ENCODE measurements around the gene FBXO36.

Gene FBXO36

GRCh38 chr2:229921101-229921891 is 1.0 kb upstream of the FBXO36 start:
- no peak for TF ChIP-seq PPARA (CRISPR knock-in tag; IDR thresholded peaks at IDR 0.05; ENCODE audit: borderline replicate concordance)
- no peak for TF ChIP-seq ZFP3 (CRISPR knock-in tag; IDR thresholded peaks at IDR 0.05)
- TF ChIP-seq RARB (CRISPR knock-in tag; IDR thresholded peaks at IDR 0.05) = no peak
- TF ChIP-seq, protein P1, sequence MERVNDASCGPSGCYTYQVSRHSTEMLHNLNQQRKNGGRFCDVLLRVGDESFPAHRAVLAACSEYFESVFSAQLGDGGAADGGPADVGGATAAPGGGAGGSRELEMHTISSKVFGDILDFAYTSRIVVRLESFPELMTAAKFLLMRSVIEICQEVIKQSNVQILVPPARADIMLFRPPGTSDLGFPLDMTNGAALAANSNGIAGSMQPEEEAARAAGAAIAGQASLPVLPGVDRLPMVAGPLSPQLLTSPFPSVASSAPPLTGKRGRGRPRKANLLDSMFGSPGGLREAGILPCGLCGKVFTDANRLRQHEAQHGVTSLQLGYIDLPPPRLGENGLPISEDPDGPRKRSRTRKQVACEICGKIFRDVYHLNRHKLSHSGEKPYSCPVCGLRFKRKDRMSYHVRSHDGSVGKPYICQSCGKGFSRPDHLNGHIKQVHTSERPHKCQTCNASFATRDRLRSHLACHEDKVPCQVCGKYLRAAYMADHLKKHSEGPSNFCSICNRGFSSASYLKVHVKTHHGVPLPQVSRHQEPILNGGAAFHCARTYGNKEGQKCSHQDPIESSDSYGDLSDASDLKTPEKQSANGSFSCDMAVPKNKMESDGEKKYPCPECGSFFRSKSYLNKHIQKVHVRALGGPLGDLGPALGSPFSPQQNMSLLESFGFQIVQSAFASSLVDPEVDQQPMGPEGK (CRISPR knock-in tag; IDR thresholded peaks at IDR 0.05; ENCODE audit: borderline replicate concordance) = no peak
- TF ChIP-seq ESRRG (CRISPR knock-in tag; IDR thresholded peaks at IDR 0.05) = no peak
- TF ChIP-seq ARNTL (CRISPR knock-in tag; IDR thresholded peaks at IDR 0.05; ENCODE audit: borderline replicate concordance, low read depth) = no peak
- no peak for TF ChIP-seq CREB5 (CRISPR knock-in tag; IDR thresholded peaks at IDR 0.05; ENCODE audit: low read depth)
- no peak for TF ChIP-seq GLIS3 (CRISPR knock-in tag; IDR thresholded peaks at IDR 0.05)
- no peak for TF ChIP-seq SNAI2 (CRISPR knock-in tag; IDR thresholded peaks at IDR 0.05)
- TF ChIP-seq ZC3H10 (CRISPR knock-in tag; IDR thresholded peaks at IDR 0.05) = no peak
- TF ChIP-seq, protein P2, sequence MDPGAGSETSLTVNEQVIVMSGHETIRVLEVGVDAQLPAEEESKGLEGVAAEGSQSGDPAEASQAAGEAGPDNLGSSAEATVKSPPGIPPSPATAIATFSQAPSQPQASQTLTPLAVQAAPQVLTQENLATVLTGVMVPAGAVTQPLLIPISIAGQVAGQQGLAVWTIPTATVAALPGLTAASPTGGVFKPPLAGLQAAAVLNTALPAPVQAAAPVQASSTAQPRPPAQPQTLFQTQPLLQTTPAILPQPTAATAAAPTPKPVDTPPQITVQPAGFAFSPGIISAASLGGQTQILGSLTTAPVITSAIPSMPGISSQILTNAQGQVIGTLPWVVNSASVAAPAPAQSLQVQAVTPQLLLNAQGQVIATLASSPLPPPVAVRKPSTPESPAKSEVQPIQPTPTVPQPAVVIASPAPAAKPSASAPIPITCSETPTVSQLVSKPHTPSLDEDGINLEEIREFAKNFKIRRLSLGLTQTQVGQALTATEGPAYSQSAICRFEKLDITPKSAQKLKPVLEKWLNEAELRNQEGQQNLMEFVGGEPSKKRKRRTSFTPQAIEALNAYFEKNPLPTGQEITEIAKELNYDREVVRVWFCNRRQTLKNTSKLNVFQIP (CRISPR knock-in tag; IDR thresholded peaks at IDR 0.05; ENCODE audit: borderline replicate concordance, low read depth) = no peak
- no peak for TF ChIP-seq ZNF8 (CRISPR knock-in tag; IDR thresholded peaks at IDR 0.05)
- no peak for TF ChIP-seq TOX (CRISPR knock-in tag; IDR thresholded peaks at IDR 0.05; ENCODE audit: borderline replicate concordance)
- no peak for TF ChIP-seq OSR1 (CRISPR knock-in tag; IDR thresholded peaks at IDR 0.05)
- no peak for TF ChIP-seq ZFP30 (CRISPR knock-in tag; IDR thresholded peaks at IDR 0.05)
- no peak for TF ChIP-seq BACH2 (CRISPR knock-in tag; IDR thresholded peaks at IDR 0.05; ENCODE audit: borderline replicate concordance)
- TF ChIP-seq TCF4 (CRISPR knock-in tag; IDR thresholded peaks at IDR 0.05; ENCODE audit: borderline replicate concordance) = no peak
- no peak for TF ChIP-seq CSRNP3 (CRISPR knock-in tag; IDR thresholded peaks at IDR 0.05)
- peak; percentile 49 for ATAC-seq

- peak; percentile 88 for ATAC-seq
- TF ChIP-seq TCF4 (CRISPR knock-in tag; IDR thresholded peaks at IDR 0.05; ENCODE audit: borderline replicate concordance) (peak; percentile 21; the same call in 1 of the 2 replicates), ARNTL (CRISPR knock-in tag; IDR thresholded peaks at IDR 0.05; ENCODE audit: borderline replicate concordance, low read depth) (no peak), ZFP3 (CRISPR knock-in tag; IDR thresholded peaks at IDR 0.05) (peak; percentile 23; the same call in 1 of the 2 replicates), ZFP30 (CRISPR knock-in tag; IDR thresholded peaks at IDR 0.05) (no peak), BACH2 (CRISPR knock-in tag; IDR thresholded peaks at IDR 0.05; ENCODE audit: borderline replicate concordance) (no peak), SNAI2 (CRISPR knock-in tag; IDR thresholded peaks at IDR 0.05) (no peak), PPARA (CRISPR knock-in tag; IDR thresholded peaks at IDR 0.05; ENCODE audit: borderline replicate concordance) (no peak), CSRNP3 (CRISPR knock-in tag; IDR thresholded peaks at IDR 0.05) (no peak), CREB5 (CRISPR knock-in tag; IDR thresholded peaks at IDR 0.05; ENCODE audit: low read depth) (no peak), TSHZ2 (CRISPR knock-in tag; IDR thresholded peaks at IDR 0.05) (peak; percentile 45; the same call in 1 of the 2 replicates), OSR1 (CRISPR knock-in tag; IDR thresholded peaks at IDR 0.05) (no peak), ZNF8 (CRISPR knock-in tag; IDR thresholded peaks at IDR 0.05) (no peak), ZC3H10 (CRISPR knock-in tag; IDR thresholded peaks at IDR 0.05) (no peak), GLIS3 (CRISPR knock-in tag; IDR thresholded peaks at IDR 0.05) (no peak), ESRRG (CRISPR knock-in tag; IDR thresholded peaks at IDR 0.05) (no peak), CSDC2 (CRISPR knock-in tag; IDR thresholded peaks at IDR 0.05) (no peak), RARB (CRISPR knock-in tag; IDR thresholded peaks at IDR 0.05) (no peak)
- TF ChIP-seq, protein P2 (CRISPR knock-in tag; IDR thresholded peaks at IDR 0.05; ENCODE audit: borderline replicate concordance, low read depth) = no peak
Measured at GRCh38 chr2:229921892-229922448, 333 bp upstream of the FBXO36 start, which contains the start of gene TRIP12. Gene TRIP12 (minus strand): TSS chr2:229922009. CDS start chr2:229880079, 41,930 bp downstream.

All from SK-N-SH treated with all-trans-retinoic acid at 6 μM for 48 hours (cell line).